ENCODE data around the gene FAM110A. TPM values are rescaled to one million over a fixed set of nuclear protein-coding genes. Genes with fewer than 3 reads are reported as not detected.

Gene FAM110A
- total and polyA plus RNA-seq, 5 donors from 2014 or later: 24.6 to 36.5 (median 30.0) TPM

DNA sequence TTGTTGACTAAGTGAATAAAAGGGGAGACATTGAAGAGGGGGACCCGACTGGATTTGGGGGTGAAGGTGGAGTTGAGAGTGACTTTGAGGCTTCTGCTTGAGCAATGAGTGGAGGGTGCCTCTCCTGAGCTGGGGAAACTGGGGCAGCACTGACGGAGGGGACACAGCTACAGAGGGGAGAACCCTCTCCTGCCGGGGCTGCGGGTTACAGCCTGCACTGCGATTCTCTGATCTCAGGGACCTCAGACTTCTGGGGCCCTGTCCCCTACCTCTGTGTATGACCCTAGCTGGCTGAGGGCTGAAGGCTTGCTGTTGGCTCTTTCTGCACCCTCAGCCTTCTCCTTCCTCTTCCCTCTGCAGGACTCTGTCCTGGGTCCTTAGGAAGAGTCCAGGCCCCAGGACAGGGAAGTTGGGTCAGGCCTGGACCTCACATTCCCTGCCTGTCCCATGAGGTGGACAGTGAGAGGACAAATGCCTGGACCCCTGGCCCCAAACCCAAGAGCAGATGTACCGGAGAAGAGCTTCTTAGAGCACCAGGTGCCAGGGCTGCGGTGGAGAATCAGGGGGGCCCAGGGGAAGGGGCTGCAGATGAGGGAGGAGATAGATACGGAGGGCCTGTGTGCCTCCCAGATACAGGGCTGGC is 13.7 kb upstream of the FAM110A start:
- no peak overlapping the region for H3K4me3 ChIP-seq (ENCODE audit: low read depth, low read length)
- Mint-ChIP-seq H3K4me1 (peaks cover 0 to 6% (median 3%) of the 10 kb centered on the region in 4 donors), H3K36me3 (no peaks in the 10 kb centered on the region), H3K4me3 (peak overlapping the region in 1 of 4 donors; percentile 43), H3K27me3 (peaks cover 7% of the 10 kb centered on the region), H3K9me3 (peaks cover 0 to 1% (median 0%) of the 10 kb centered on the region in 7 donors), H3K27ac (peak overlapping the region in 1 of 3 donors; percentile 65)
- H3K4me1 ChIP-seq (ENCODE audit: control insufficient read depth, insufficient read depth, low read length, poor library complexity, severe bottlenecking): peaks cover 3% of the 10 kb centered on the region
- H3K36me3 ChIP-seq (ENCODE audit: control insufficient read depth, insufficient read depth, low read length): no peaks in the 10 kb centered on the region
- H3K9me3 ChIP-seq (ENCODE audit: control insufficient read depth in 2 of 2, low read length in 2 of 2): no peaks in the 10 kb centered on the region
- DNase-seq (no peak), ATAC-seq (ENCODE audit: low read depth in 2 of 2) (no peak)
- no peak overlapping the region for H3K27ac ChIP-seq (ENCODE audit: insufficient read depth, low read length, poor library complexity, severe bottlenecking)
- no peaks in the 10 kb centered on the region for H3K27me3 ChIP-seq (ENCODE audit: control insufficient read depth, insufficient read depth, low read length)

- Histone ChIP-seq H3K4me1 (ENCODE audit: control insufficient read depth, insufficient read depth, low read length, poor library complexity, severe bottlenecking) (peaks cover 3% of the 10 kb centered on the region), H3K27ac (ENCODE audit: insufficient read depth, low read length, poor library complexity, severe bottlenecking) (no peak overlapping the region), H3K4me3 (ENCODE audit: low read depth, low read length) (no peak overlapping the region), H3K9me3 (ENCODE audit: control insufficient read depth in 2 of 2, low read length in 2 of 2) (no peaks in the 10 kb centered on the region), H3K36me3 (ENCODE audit: control insufficient read depth, insufficient read depth, low read length) (no peaks in the 10 kb centered on the region), H3K27me3 (ENCODE audit: control insufficient read depth, insufficient read depth, low read length) (no peaks in the 10 kb centered on the region)
- no peak for ATAC-seq (ENCODE audit: low read depth in 2 of 2)
- DNase-seq: no peak
- H3K27ac Mint-ChIP-seq: peak overlapping the region in 1 of 3 donors; percentile 79
- no peaks in the 10 kb centered on the region for H3K36me3 Mint-ChIP-seq
- peaks cover 7% of the 10 kb centered on the region for H3K27me3 Mint-ChIP-seq
- H3K4me1 Mint-ChIP-seq: peaks cover 0 to 7% (median 3%) of the 10 kb centered on the region in 4 donors
- H3K4me3 Mint-ChIP-seq: peak overlapping the region in 1 of 4 donors; percentile 26
- H3K9me3 Mint-ChIP-seq: peaks cover 0 to 1% (median 0%) of the 10 kb centered on the region in 7 donors
Measured at GRCh38 chr20:820323-820953, 13.1 kb upstream of the FAM110A start.

DNA sequence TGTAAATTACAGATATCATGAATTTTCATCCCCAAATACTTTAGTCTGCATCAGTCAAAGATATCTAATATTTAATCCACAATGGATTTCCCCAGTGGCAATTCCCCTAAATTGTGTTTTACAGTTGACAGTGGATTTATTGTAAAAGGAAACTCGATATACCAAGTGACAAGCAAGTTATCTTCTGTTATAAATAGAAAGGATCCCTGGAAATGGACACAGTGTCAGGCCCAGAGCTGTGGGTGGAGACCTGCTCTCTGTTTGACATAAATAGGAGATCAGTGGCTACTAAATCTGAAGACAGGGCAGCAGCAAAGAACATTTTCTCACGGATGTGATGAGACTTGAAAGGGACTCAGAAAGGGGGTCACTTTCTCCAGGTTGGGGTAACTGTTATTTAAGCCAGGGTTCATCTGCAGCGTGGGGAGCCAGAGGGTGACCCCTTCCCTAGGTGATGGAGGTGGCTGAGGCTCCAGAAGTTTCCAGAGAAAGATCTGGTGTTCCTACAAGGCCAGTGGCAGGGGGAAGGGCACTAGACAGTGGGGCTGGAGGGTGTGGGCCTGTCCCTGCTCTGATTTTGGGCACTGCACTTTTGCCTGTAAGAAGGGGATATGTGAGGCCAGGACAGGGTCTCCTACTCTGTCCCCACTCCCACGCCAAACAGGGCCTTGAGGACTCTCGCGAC is 12.3 kb upstream of the FAM110A start:
- Mint-ChIP-seq H3K4me3 (no peak overlapping the region), H3K27ac (no peak overlapping the region), H3K36me3 (no peaks in the 10 kb centered on the region), H3K9me3 (peaks cover 0 to 1% (median 0%) of the 10 kb centered on the region in 7 donors), H3K4me1 (peaks cover 0 to 9% (median 2%) of the 10 kb centered on the region in 4 donors), H3K27me3 (peaks cover 2% of the 10 kb centered on the region)
- Histone ChIP-seq H3K27me3 (ENCODE audit: control insufficient read depth, insufficient read depth, low read length) (no peaks in the 10 kb centered on the region), H3K9me3 (ENCODE audit: control insufficient read depth in 2 of 2, low read length in 2 of 2) (no peaks in the 10 kb centered on the region), H3K4me3 (ENCODE audit: low read depth, low read length) (no peak overlapping the region), H3K27ac (ENCODE audit: insufficient read depth, low read length, poor library complexity, severe bottlenecking) (no peak overlapping the region), H3K4me1 (ENCODE audit: control insufficient read depth, insufficient read depth, low read length, poor library complexity, severe bottlenecking) (peaks cover 3% of the 10 kb centered on the region), H3K36me3 (ENCODE audit: control insufficient read depth, insufficient read depth, low read length) (no peaks in the 10 kb centered on the region)
- ATAC-seq (ENCODE audit: low read depth in 2 of 2) (no peak), DNase-seq (no peak)

DNA sequence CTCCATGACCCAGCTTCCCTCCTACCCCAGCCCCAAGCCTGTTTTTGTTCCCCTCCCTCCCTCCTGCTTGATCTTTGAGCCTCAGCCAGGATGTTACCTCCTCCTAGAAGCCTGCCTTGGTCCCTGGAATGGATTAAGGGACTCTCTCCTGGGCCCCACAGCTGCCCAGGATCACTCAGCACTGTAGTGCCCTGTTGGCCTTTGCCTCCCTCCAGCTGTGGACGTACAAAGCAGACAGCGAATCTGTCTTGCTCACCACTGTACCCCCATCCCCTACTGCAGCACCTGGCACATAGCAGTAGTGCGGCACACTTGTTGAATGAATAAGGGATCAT is 11.8 kb upstream of the FAM110A start:
- peaks cover 3% of the 10 kb centered on the region for H3K4me1 ChIP-seq (ENCODE audit: control insufficient read depth, insufficient read depth, low read length, poor library complexity, severe bottlenecking)
- H3K4me1 Mint-ChIP-seq: peaks cover 0 to 9% (median 2%) of the 10 kb centered on the region in 4 donors
- no peaks in the 10 kb centered on the region for H3K36me3 ChIP-seq (ENCODE audit: control insufficient read depth, insufficient read depth, low read length)
- no peak overlapping the region for H3K4me3 ChIP-seq (ENCODE audit: low read depth, low read length)
- no peaks in the 10 kb centered on the region for H3K36me3 Mint-ChIP-seq
- H3K27ac Mint-ChIP-seq: peak overlapping the region in 1 of 3 donors; percentile 38
- DNase-seq (no peak), ATAC-seq (ENCODE audit: low read depth in 2 of 2) (no peak)
- no peak overlapping the region for H3K4me3 Mint-ChIP-seq
- H3K27me3 Mint-ChIP-seq: no peaks in the 10 kb centered on the region
- H3K9me3 ChIP-seq (ENCODE audit: control insufficient read depth in 2 of 2, low read length in 2 of 2): no peaks in the 10 kb centered on the region
- peaks cover 0 to 1% (median 0%) of the 10 kb centered on the region in 7 donors for H3K9me3 Mint-ChIP-seq
- no peak overlapping the region for H3K27ac ChIP-seq (ENCODE audit: insufficient read depth, low read length, poor library complexity, severe bottlenecking)
- no peaks in the 10 kb centered on the region for H3K27me3 ChIP-seq (ENCODE audit: control insufficient read depth, insufficient read depth, low read length)

DNA sequence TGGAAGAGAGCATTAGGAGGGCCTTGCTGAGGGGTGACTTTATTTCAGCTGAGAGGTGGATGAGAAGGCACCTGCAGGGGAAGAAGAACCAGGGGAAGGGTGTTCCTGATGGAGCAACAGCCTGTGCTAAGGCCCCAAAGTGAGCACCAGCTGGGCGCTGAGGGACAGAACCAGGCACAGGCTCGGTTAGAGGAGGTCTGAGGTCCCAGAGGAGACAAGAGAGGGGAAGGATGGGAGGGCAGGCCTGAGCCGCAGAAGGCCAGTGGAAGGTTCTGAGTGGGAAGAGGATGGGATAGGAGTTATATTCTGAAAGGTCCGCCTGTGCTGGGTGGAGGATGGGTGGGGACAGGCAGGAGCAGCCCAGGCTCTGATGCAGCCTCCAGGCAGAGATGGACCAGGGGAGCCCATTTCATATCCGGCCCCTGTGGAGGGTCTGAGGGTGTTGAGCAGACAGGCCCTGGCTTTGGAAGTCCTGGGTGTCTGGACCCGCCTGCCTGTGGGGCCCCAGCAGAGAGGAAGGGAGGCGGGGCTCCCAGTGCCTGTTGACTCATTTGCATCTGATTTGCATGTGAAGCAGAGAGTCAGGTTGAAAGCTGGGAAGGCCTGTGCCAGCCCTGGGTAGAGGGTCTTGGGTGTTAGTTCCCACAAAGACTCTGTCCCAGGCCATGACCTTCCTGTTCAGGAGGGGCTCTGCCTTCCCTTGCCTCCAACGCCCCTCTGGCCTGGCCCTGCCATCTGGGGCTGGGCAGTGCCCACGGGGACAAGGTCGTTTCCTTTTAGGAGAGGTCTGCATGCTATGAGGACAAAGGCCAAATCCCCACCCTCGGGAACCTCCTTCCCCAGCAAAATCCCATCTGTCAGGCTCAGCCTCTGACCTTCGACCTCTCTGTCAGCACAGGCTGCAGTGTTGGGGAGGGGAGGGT is 10.6 kb upstream of the FAM110A start:
- no peak overlapping the region for H3K4me3 ChIP-seq (ENCODE audit: low read depth, low read length)
- no peaks in the 10 kb centered on the region for H3K27me3 ChIP-seq (ENCODE audit: control insufficient read depth, insufficient read depth, low read length)
- H3K36me3 ChIP-seq (ENCODE audit: control insufficient read depth, insufficient read depth, low read length): no peaks in the 10 kb centered on the region
- H3K9me3 Mint-ChIP-seq: peaks cover 0 to 1% (median 0%) of the 10 kb centered on the region in 7 donors
- peaks cover 3% of the 10 kb centered on the region for H3K4me1 ChIP-seq (ENCODE audit: control insufficient read depth, insufficient read depth, low read length, poor library complexity, severe bottlenecking)
- no peaks in the 10 kb centered on the region for H3K9me3 ChIP-seq (ENCODE audit: control insufficient read depth in 2 of 2, low read length in 2 of 2)
- ATAC-seq (ENCODE audit: low read depth in 2 of 2) (no peak), DNase-seq (no peak)
- no peaks in the 10 kb centered on the region for H3K27me3 Mint-ChIP-seq
- peak overlapping the region in 1 of 3 donors; percentile 67 for H3K27ac Mint-ChIP-seq
- H3K4me1 Mint-ChIP-seq: peaks cover 0 to 9% (median 2%) of the 10 kb centered on the region in 4 donors
- no peak overlapping the region for H3K4me3 Mint-ChIP-seq
- no peaks in the 10 kb centered on the region for H3K36me3 Mint-ChIP-seq
- no peak overlapping the region for H3K27ac ChIP-seq (ENCODE audit: insufficient read depth, low read length, poor library complexity, severe bottlenecking)

- H3K9me3 Mint-ChIP-seq: peaks cover 0 to 1% (median 0%) of the 10 kb centered on the region in 7 donors
- Histone ChIP-seq H3K4me1 (ENCODE audit: control insufficient read depth, insufficient read depth, low read length, poor library complexity, severe bottlenecking) (peaks cover 3% of the 10 kb centered on the region), H3K27me3 (ENCODE audit: control insufficient read depth, insufficient read depth, low read length) (no peaks in the 10 kb centered on the region), H3K36me3 (ENCODE audit: control insufficient read depth, insufficient read depth, low read length) (no peaks in the 10 kb centered on the region), H3K4me3 (ENCODE audit: low read depth, low read length) (no peak overlapping the region), H3K9me3 (ENCODE audit: control insufficient read depth in 2 of 2, low read length in 2 of 2) (no peaks in the 10 kb centered on the region), H3K27ac (ENCODE audit: insufficient read depth, low read length, poor library complexity, severe bottlenecking) (no peak overlapping the region)
- no peaks in the 10 kb centered on the region for H3K36me3 Mint-ChIP-seq
- H3K4me3 Mint-ChIP-seq: no peak overlapping the region
- ATAC-seq (ENCODE audit: low read depth in 2 of 2) (no peak), DNase-seq (no peak)
- no peaks in the 10 kb centered on the region for H3K27me3 Mint-ChIP-seq
- no peak overlapping the region for H3K27ac Mint-ChIP-seq
- H3K4me1 Mint-ChIP-seq: peaks cover 0 to 10% (median 2%) of the 10 kb centered on the region in 4 donors
Measured at GRCh38 chr20:823574-823902, 10.0 kb upstream of the FAM110A start.

DNA sequence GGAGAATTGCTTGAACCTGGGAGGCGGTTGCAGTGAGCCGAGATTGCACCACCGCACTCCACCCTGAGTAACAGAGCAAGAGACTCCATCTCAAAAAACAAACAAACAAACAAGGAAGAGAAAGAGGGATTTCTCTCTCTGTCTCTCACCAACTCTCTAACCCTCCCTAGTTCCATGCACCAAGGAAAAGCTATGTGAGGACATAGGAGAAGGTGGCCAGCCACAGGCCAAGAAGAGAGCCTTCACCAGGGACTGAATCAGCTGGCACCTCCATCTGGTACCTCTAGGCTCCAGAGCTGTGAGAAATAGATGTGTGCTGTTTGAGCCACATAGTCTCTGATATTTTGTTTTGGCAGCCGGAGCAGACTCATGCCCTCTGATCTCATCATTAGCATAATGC is 9.0 kb upstream of the FAM110A start:
- peaks cover 8% of the 10 kb centered on the region for H3K4me1 ChIP-seq (ENCODE audit: control insufficient read depth, insufficient read depth, low read length, poor library complexity, severe bottlenecking)
- H3K27me3 ChIP-seq (ENCODE audit: control insufficient read depth, insufficient read depth, low read length): no peaks in the 10 kb centered on the region
- no peak overlapping the region for H3K4me3 Mint-ChIP-seq
- no peak overlapping the region for H3K4me3 ChIP-seq (ENCODE audit: low read depth, low read length)
- ATAC-seq (ENCODE audit: low read depth in 2 of 2) (no peak), DNase-seq (no peak)
- H3K9me3 ChIP-seq (ENCODE audit: control insufficient read depth in 2 of 2, low read length in 2 of 2): no peaks in the 10 kb centered on the region
- peaks cover 0 to 1% (median 0%) of the 10 kb centered on the region in 7 donors for H3K9me3 Mint-ChIP-seq
- H3K36me3 ChIP-seq (ENCODE audit: control insufficient read depth, insufficient read depth, low read length): no peaks in the 10 kb centered on the region
- H3K36me3 Mint-ChIP-seq: no peaks in the 10 kb centered on the region
- peaks cover 0 to 18% (median 10%) of the 10 kb centered on the region in 4 donors for H3K4me1 Mint-ChIP-seq
- H3K27me3 Mint-ChIP-seq: no peaks in the 10 kb centered on the region
- no peak overlapping the region for H3K27ac ChIP-seq (ENCODE audit: insufficient read depth, low read length, poor library complexity, severe bottlenecking)
- H3K27ac Mint-ChIP-seq: peak overlapping the region in 1 of 3 donors; percentile 42

All from CD4-positive, CD25-positive, alpha-beta regulatory T cell (primary cell).